HEK293 (cell line): Measurements from ENCODE around the gene PHF5A.

Experiments used
- GLI4 ChIP-seq: fragments of 450-650 bp; formaldehyde crosslinking; IDR thresholded peaks from 2 replicates; pipeline ENCODE4 v1.5.1; 2016; ENCODE audit warnings: missing biosample characterization, missing genetic modification characterization
- HIC1 ChIP-seq: fragments of 450-650 bp; formaldehyde crosslinking; IDR thresholded peaks from 2 replicates; pipeline ENCODE4 v1.5.1; 2016; ENCODE audit warnings: missing biosample characterization, missing genetic modification characterization
- KLF7 ChIP-seq: fragments of 450-650 bp; formaldehyde crosslinking; IDR thresholded peaks from 2 replicates; pipeline ENCODE4 v1.5.1; 2016; ENCODE audit warnings: missing biosample characterization, missing genetic modification characterization, borderline replicate concordance
- MYNN ChIP-seq: fragments of 450-650 bp; formaldehyde crosslinking; IDR thresholded peaks from 2 replicates; pipeline ENCODE4 v1.5.1; 2016; ENCODE audit warnings: missing biosample characterization, missing genetic modification characterization, borderline replicate concordance
- SCRT1 ChIP-seq: fragments of 450-650 bp; formaldehyde crosslinking; IDR thresholded peaks from 2 replicates; pipeline ENCODE4 v1.5.1; 2016; ENCODE audit warnings: missing biosample characterization, missing genetic modification characterization, borderline replicate concordance
- SP7 ChIP-seq: fragments of 450-650 bp; formaldehyde crosslinking; IDR thresholded peaks from 2 replicates; pipeline ENCODE4 v1.5.1; 2016; ENCODE audit warnings: missing biosample characterization, missing genetic modification characterization
- ZBTB10 ChIP-seq: fragments of 450-650 bp; formaldehyde crosslinking; IDR thresholded peaks from 2 replicates; pipeline ENCODE4 v1.5.1; 2016; ENCODE audit warnings: missing biosample characterization, missing genetic modification characterization
- ZBTB17 ChIP-seq: fragments of 450-650 bp; formaldehyde crosslinking; IDR thresholded peaks from 2 replicates; pipeline ENCODE4 v1.5.1; 2016; ENCODE audit warnings: missing biosample characterization, missing genetic modification characterization
- ZEB2 ChIP-seq: fragments of 450-650 bp; formaldehyde crosslinking; IDR thresholded peaks from 2 replicates; pipeline ENCODE4 v1.5.1; 2016; ENCODE audit warnings: missing biosample characterization, missing genetic modification characterization
- ZNF114 ChIP-seq: fragments of 450-650 bp; formaldehyde crosslinking; IDR thresholded peaks from 2 replicates; pipeline ENCODE4 v1.5.0; 2017; ENCODE audit warnings: missing biosample characterization, missing genetic modification characterization
- ZNF121 ChIP-seq: fragments of 450-650 bp; formaldehyde crosslinking; IDR thresholded peaks from 2 replicates; pipeline ENCODE4 v1.5.1; 2016; ENCODE audit warnings: missing biosample characterization, missing genetic modification characterization
- ZNF138 ChIP-seq: fragments of 450-650 bp; formaldehyde crosslinking; IDR thresholded peaks from 2 replicates; pipeline ENCODE4 v1.5.1; 2016; ENCODE audit warnings: missing biosample characterization, missing genetic modification characterization, borderline replicate concordance
- ZNF2 ChIP-seq: fragments of 450-650 bp; formaldehyde crosslinking; IDR thresholded peaks from 2 replicates; pipeline ENCODE4 v1.5.1; 2016; ENCODE audit warnings: missing biosample characterization, missing genetic modification characterization
- ZNF202 ChIP-seq: fragments of 450-650 bp; formaldehyde crosslinking; IDR thresholded peaks from 2 replicates; pipeline ENCODE4 v1.5.1; 2016; ENCODE audit warnings: missing biosample characterization, missing genetic modification characterization, borderline replicate concordance
- ZNF211 ChIP-seq: fragments of 450-650 bp; formaldehyde crosslinking; IDR thresholded peaks from 2 replicates; pipeline ENCODE4 v1.5.1; 2016; ENCODE audit warnings: low read depth, missing biosample characterization, missing genetic modification characterization
- ZNF239 ChIP-seq: fragments of 450-650 bp; formaldehyde crosslinking; IDR thresholded peaks from 2 replicates; pipeline ENCODE4 v1.5.1; 2016; ENCODE audit warnings: missing biosample characterization, missing genetic modification characterization
- ZNF274 ChIP-seq, 2 experiments: fragments of 200-500 bp in 1 of 2; fragments of 450-650 bp in 1 of 2; sonication (Bioruptor generic) in 1 of 2; formaldehyde crosslinking in 1 of 2; IDR thresholded peaks; 2 replicates each; pipeline versions ENCODE4 v1.5.1 to v1.6.1; 2014 to 2016; ENCODE audit warnings: borderline replicate concordance in 1 of 2, inconsistent platforms in 1 of 2, low read length in 1 of 2, missing biosample characterization in 1 of 2, missing genetic modification characterization in 1 of 2
- ZNF350 ChIP-seq: fragments of 450-650 bp; formaldehyde crosslinking; IDR thresholded peaks from 2 replicates; pipeline ENCODE4 v1.5.0; 2017; ENCODE audit warnings: missing biosample characterization, mild to moderate bottlenecking, missing genetic modification characterization
- ZNF404 ChIP-seq: fragments of 450-650 bp; formaldehyde crosslinking; IDR thresholded peaks from 2 replicates; pipeline ENCODE4 v1.5.1; 2017; ENCODE audit warnings: missing biosample characterization, missing genetic modification characterization
- ZNF416 ChIP-seq: fragments of 450-650 bp; formaldehyde crosslinking; IDR thresholded peaks from 2 replicates; pipeline ENCODE4 v1.5.1; 2016; ENCODE audit warnings: missing biosample characterization, missing genetic modification characterization
- ZNF513 ChIP-seq: fragments of 450-650 bp; IDR thresholded peaks from 2 replicates; pipeline ENCODE4 v1.5.1; 2018; ENCODE audit warnings: missing biosample characterization, missing genetic modification characterization
- ZNF521 ChIP-seq: fragments of 450-650 bp; formaldehyde crosslinking; IDR thresholded peaks from 2 replicates; pipeline ENCODE4 v1.5.1; 2017; ENCODE audit warnings: missing biosample characterization, mild to moderate bottlenecking, missing genetic modification characterization
- ZNF530 ChIP-seq: fragments of 450-650 bp; formaldehyde crosslinking; IDR thresholded peaks from 2 replicates; pipeline ENCODE4 v1.5.1; 2016; ENCODE audit warnings: low read depth, missing biosample characterization, missing genetic modification characterization
- ZNF580 ChIP-seq: fragments of 450-650 bp; formaldehyde crosslinking; IDR thresholded peaks from 2 replicates; pipeline ENCODE4 v1.5.1; 2016; ENCODE audit warnings: missing biosample characterization, missing genetic modification characterization
- ZNF621 ChIP-seq: fragments of 450-650 bp; formaldehyde crosslinking; IDR thresholded peaks from 2 replicates; pipeline ENCODE4 v1.5.1; 2017; ENCODE audit warnings: missing biosample characterization, missing genetic modification characterization
- ZNF623 ChIP-seq: fragments of 450-650 bp; formaldehyde crosslinking; IDR thresholded peaks from 2 replicates; pipeline ENCODE4 v1.5.1; 2016; ENCODE audit warnings: missing biosample characterization, missing genetic modification characterization
- ZNF658 ChIP-seq: fragments of 450-650 bp; formaldehyde crosslinking; IDR thresholded peaks from 2 replicates; pipeline ENCODE4; 2016; ENCODE audit warnings: missing biosample characterization, missing genetic modification characterization
- ZNF707 ChIP-seq: fragments of 450-650 bp; formaldehyde crosslinking; IDR thresholded peaks from 2 replicates; pipeline ENCODE4 v1.5.1; 2016; ENCODE audit warnings: missing biosample characterization, missing genetic modification characterization
- ZNF837 ChIP-seq: fragments of 450-650 bp; formaldehyde crosslinking; IDR thresholded peaks from 2 replicates; pipeline ENCODE4 v1.5.1; 2016; ENCODE audit warnings: missing biosample characterization, missing genetic modification characterization
- ZSCAN18 ChIP-seq: fragments of 450-650 bp; formaldehyde crosslinking; IDR thresholded peaks from 2 replicates; pipeline ENCODE4 v1.5.1; 2016; ENCODE audit warnings: missing biosample characterization, missing genetic modification characterization
- ZSCAN23 ChIP-seq: fragments of 450-650 bp; formaldehyde crosslinking; IDR thresholded peaks from 2 replicates; pipeline ENCODE4 v1.5.1; 2016; ENCODE audit warnings: missing biosample characterization, missing genetic modification characterization

PHF5A gene

GRCh38 chr22:41448189-41448808 is 20.2 kb downstream of the PHF5A start (continued):
- TF ChIP-seq ZNF274 (IDR thresholded peaks at IDR 0.05; ENCODE audit: low read length): no peak
- no peak for TF ChIP-seq ZNF274 (tag by site-specific recombination; IDR thresholded peaks at IDR 0.05; ENCODE audit: borderline replicate concordance)
- peak; percentile 80; the same call in 1 of the 2 replicates for TF ChIP-seq ZSCAN23 (tag by site-specific recombination)
- peak; percentile 98 for TF ChIP-seq ZEB2 (tag by site-specific recombination)
- no peak for TF ChIP-seq ZNF138 (tag by site-specific recombination)
- TF ChIP-seq ZNF521: no peak
- TF ChIP-seq ZNF404 (tag by site-specific recombination): no peak
- peak; percentile 100 for TF ChIP-seq HIC1
- TF ChIP-seq ZNF350 (tag by site-specific recombination): no peak
- TF ChIP-seq GLI4 (tag by site-specific recombination): peak; percentile 78; the same call in 1 of the 2 replicates
- peak; percentile 57; the same call in 1 of the 2 replicates for TF ChIP-seq ZNF623
- peak; percentile 48; the same call in 1 of the 2 replicates for TF ChIP-seq SCRT1 (tag by site-specific recombination)
- no peak for TF ChIP-seq ZSCAN18 (tag by site-specific recombination)
- TF ChIP-seq ZNF202: no peak
- TF ChIP-seq ZNF513 (tag by site-specific recombination): no peak
- no peak for TF ChIP-seq ZNF707 (tag by site-specific recombination)
- TF ChIP-seq ZNF621: no peak
- no peak for TF ChIP-seq ZNF239 (tag by site-specific recombination)
- peak; percentile 63 for TF ChIP-seq ZNF580 (tag by site-specific recombination)
- TF ChIP-seq KLF7 (tag by site-specific recombination): peak; percentile 80
- TF ChIP-seq ZBTB10 (tag by site-specific recombination): peak; percentile 99
- TF ChIP-seq MYNN: no peak
- peak; percentile 98 for TF ChIP-seq ZBTB17 (tag by site-specific recombination)
- TF ChIP-seq ZNF2 (tag by site-specific recombination): peak; percentile 46; the same call in 1 of the 2 replicates
- no peak for TF ChIP-seq ZNF837 (tag by site-specific recombination)
- no peak for TF ChIP-seq ZNF121
- TF ChIP-seq ZNF530 (tag by site-specific recombination): no peak
- TF ChIP-seq ZNF416 (tag by site-specific recombination): no peak
- no peak for TF ChIP-seq ZNF658
- TF ChIP-seq ZNF114 (tag by site-specific recombination): no peak
- peak; percentile 91 for TF ChIP-seq SP7 (tag by site-specific recombination)
- TF ChIP-seq ZNF211 (tag by site-specific recombination): no peak
